ENCODE results near the gene JCAD. TPM values are rescaled to one million over a fixed set of nuclear protein-coding genes. Genes with fewer than 3 reads are reported as not detected.

Gene JCAD
- total RNA-seq, 1 donor from 2014 or later = 19.4 TPM

DNA sequence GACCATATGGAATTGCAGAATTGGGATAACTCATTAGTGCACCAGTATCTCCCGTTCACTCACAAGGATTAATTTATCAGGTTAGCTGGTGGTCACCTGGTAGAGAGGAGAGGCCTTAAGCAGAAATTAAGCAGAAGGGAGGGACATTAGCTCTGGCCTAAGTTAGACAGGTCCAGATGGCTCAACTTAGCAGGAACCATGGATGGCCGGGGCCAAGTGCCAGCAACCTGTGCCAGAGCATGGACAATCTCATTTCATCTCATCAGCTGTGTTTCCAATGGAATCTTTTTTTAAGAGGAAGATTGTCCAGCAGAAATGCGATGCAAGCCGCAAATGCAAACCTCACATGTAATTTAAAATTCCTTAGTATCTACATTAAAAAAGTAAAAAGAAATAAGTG is 82.2 kb downstream of the JCAD start:
- Mint-ChIP-seq H3K36me3 (ENCODE audit: low read depth) (peaks cover 4% of the 10 kb centered on the region), H3K9me3 (ENCODE audit: low read depth) (peaks cover 7% of the 10 kb centered on the region), H3K4me1 (ENCODE audit: low read depth) (peaks cover 34% of the 10 kb centered on the region), H3K27me3 (ENCODE audit: low read depth) (no peaks in the 10 kb centered on the region), H3K27ac (ENCODE audit: unreplicated experiment) (no peak overlapping the region), H3K4me3 (ENCODE audit: unreplicated experiment) (no peak overlapping the region)
- no peak for TF ChIP-seq CTCF (IDR thresholded peaks at IDR 0.05)
- DNase-seq (ENCODE audit: low spot score) = no peak

- TF ChIP-seq CTCF (IDR thresholded peaks at IDR 0.05) = no peak
- H3K4me1 Mint-ChIP-seq (ENCODE audit: low read depth) = peaks cover 34% of the 10 kb centered on the region
- peaks cover 4% of the 10 kb centered on the region for H3K36me3 Mint-ChIP-seq (ENCODE audit: low read depth)
- H3K27me3 Mint-ChIP-seq (ENCODE audit: low read depth) = no peaks in the 10 kb centered on the region
- no peak overlapping the region for H3K4me3 Mint-ChIP-seq (ENCODE audit: unreplicated experiment)
- no peak for DNase-seq (ENCODE audit: low spot score)
- H3K27ac Mint-ChIP-seq (ENCODE audit: unreplicated experiment) = no peak overlapping the region
- H3K9me3 Mint-ChIP-seq (ENCODE audit: low read depth) = peaks cover 7% of the 10 kb centered on the region
These were observed 83.3 kb downstream of the JCAD start for GRCh38 chr10:29976134-29976533.

- no peaks in the 10 kb centered on the region for H3K27me3 Mint-ChIP-seq (ENCODE audit: low read depth)
- no peak overlapping the region for H3K27ac Mint-ChIP-seq (ENCODE audit: unreplicated experiment)
- H3K4me1 Mint-ChIP-seq (ENCODE audit: low read depth) = peaks cover 33% of the 10 kb centered on the region
- DNase-seq (ENCODE audit: low spot score) = no peak
- H3K36me3 Mint-ChIP-seq (ENCODE audit: low read depth) = peaks cover 4% of the 10 kb centered on the region
- peaks cover 7% of the 10 kb centered on the region for H3K9me3 Mint-ChIP-seq (ENCODE audit: low read depth)
- no peak for TF ChIP-seq CTCF (IDR thresholded peaks at IDR 0.05)
- H3K4me3 Mint-ChIP-seq (ENCODE audit: unreplicated experiment) = no peak overlapping the region
These were observed 84.6 kb downstream of the JCAD start for GRCh38 chr10:29974773-29975172.

GRCh38 chr10:29973921-29974320 is 85.5 kb downstream of the JCAD start:
- no peak for TF ChIP-seq CTCF (IDR thresholded peaks at IDR 0.05)
- no peaks in the 10 kb centered on the region for H3K27me3 Mint-ChIP-seq (ENCODE audit: low read depth)
- H3K27ac Mint-ChIP-seq (ENCODE audit: unreplicated experiment) = no peak overlapping the region
- peaks cover 7% of the 10 kb centered on the region for H3K9me3 Mint-ChIP-seq (ENCODE audit: low read depth)
- H3K4me1 Mint-ChIP-seq (ENCODE audit: low read depth) = peaks cover 24% of the 10 kb centered on the region
- no peak for DNase-seq (ENCODE audit: low spot score)
- H3K36me3 Mint-ChIP-seq (ENCODE audit: low read depth) = peaks cover 4% of the 10 kb centered on the region
- H3K4me3 Mint-ChIP-seq (ENCODE audit: unreplicated experiment) = no peak overlapping the region

DNA sequence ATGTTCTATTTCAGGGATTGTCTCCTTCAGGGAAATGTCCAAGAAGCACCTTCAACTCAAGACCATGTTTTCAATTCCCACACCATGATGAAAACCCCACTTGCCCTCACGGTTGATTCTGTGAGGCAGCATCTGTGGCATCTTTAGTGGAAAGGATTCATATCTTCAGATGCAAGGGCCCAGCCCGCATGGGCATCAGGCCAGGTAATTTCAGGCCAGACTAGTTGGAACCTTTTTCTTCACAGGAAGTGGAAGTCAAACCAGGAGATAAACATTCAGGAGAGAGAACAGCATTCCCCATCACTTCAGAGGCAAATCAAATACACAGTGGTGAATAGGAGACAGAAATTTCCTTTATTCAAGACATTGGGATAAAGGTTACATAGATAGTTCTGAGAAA is 88.8 kb downstream of the JCAD start:
- peaks cover 7% of the 10 kb centered on the region for H3K4me1 Mint-ChIP-seq (ENCODE audit: low read depth)
- no peak for DNase-seq (ENCODE audit: low spot score)

More for the DNA sequence above, 88.8 kb downstream of the JCAD start:
- Mint-ChIP-seq H3K36me3 (ENCODE audit: low read depth) (peaks cover 4% of the 10 kb centered on the region), H3K27ac (ENCODE audit: unreplicated experiment) (no peak overlapping the region), H3K27me3 (ENCODE audit: low read depth) (no peaks in the 10 kb centered on the region), H3K4me3 (ENCODE audit: unreplicated experiment) (no peak overlapping the region), H3K9me3 (ENCODE audit: low read depth) (peaks cover 7% of the 10 kb centered on the region)
- TF ChIP-seq CTCF (IDR thresholded peaks at IDR 0.05) = no peak

Data from chondrocyte (in vitro differentiated cells).